GM12878 (cell line): ENCODE measurements around the gene TSHZ2. TPM values are rescaled to one million over a fixed set of nuclear protein-coding genes. Genes with fewer than 3 reads are reported as not detected.

Experiments used
- ATAC-seq: fragments of 200-7000 bp; cut with Tn5 transposase; 3 replicates; pipeline ENCODE4 v1.9.1; 2020; ENCODE audit warnings: mild to moderate bottlenecking, moderate library complexity
- BruUV-seq: library from RNA; stranded (reverse); fragments of 400-500 nt; replicated peaks from 2 replicates; lab custom pipeline; 2021; lab: Mats Ljungman, UMichigan
- CTCF ChIA-PET: fragments of 300-600 bp; sonication (Branson Sonifier 250); formaldehyde crosslinking; extraction: SDS; loops from one replicate; lab custom pipeline; 2021; ENCODE audit warnings: inconsistent platforms; lab: Yijun Ruan, JAX
- POLR2A ChIA-PET: fragments of 350-600 bp; formaldehyde crosslinking; extraction: SDS; loops from one replicate; lab custom pipeline; 2021; ENCODE audit warnings: inconsistent platforms; lab: Charles Lee
- RAD21 ChIA-PET: fragments of 300-600 bp; sonication (Branson Sonifier 250); formaldehyde crosslinking; loops from one replicate; lab custom pipeline; 2023; ENCODE audit warnings: antibody characterized with exemption; ENCODE audit not compliant: unreplicated experiment; lab: Charles Lee
- SMC1A ChIA-PET: fragments of 300-600 bp; sonication (Branson Sonifier 250); formaldehyde crosslinking; loops from one replicate; lab custom pipeline; 2023; ENCODE audit not compliant: unreplicated experiment, uncharacterized antibody; lab: Charles Lee
- DNase-seq: peaks from one replicate; pipeline ENCODE4 v3.0.0-alpha.2; 2011; ENCODE audit warnings: low read depth, low spot score
- FAIRE-seq: peaks from 3 replicates; lab custom pipeline; 2011; peaks lifted over from hg19 to GRCh38; lab: Jason Lieb, UNC
- H2AFZ ChIP-seq: 2 replicates; pipeline ENCODE4 v1.6.0; 2011; ENCODE audit warnings: low read depth, low read length, control low read depth; ENCODE audit not compliant: control insufficient read depth
- H3K27ac ChIP-seq: 2 replicates; pipeline ENCODE4 v1.5.1; 2011; ENCODE audit warnings: control low read depth; ENCODE audit not compliant: control insufficient read depth, insufficient read depth
- H3K27me3 ChIP-seq, 2 experiments: replicated peaks in 1 of 2; 2 replicates each; pipeline versions ENCODE4 v1.6.0 to v1.6.1; 2011; ENCODE audit warnings: low read length in 1 of 2; ENCODE audit not compliant: control insufficient read depth in 2 of 2, insufficient read depth in 2 of 2
- H3K36me3 ChIP-seq, 2 experiments: 2 replicates each; pipeline ENCODE4 v1.5.1; 2011; ENCODE audit warnings: low read length in 1 of 2; ENCODE audit not compliant: control insufficient read depth in 2 of 2, insufficient read depth in 2 of 2
- H3K4me1 ChIP-seq: 2 replicates; pipeline ENCODE4 v1.6.1; 2011; ENCODE audit warnings: mild to moderate bottlenecking, low read length, moderate library complexity, mixed read lengths; ENCODE audit not compliant: control insufficient read depth, insufficient read depth
- H3K4me2 ChIP-seq: 2 replicates; pipeline ENCODE4 v1.6.0; 2011; ENCODE audit warnings: control low read depth; ENCODE audit not compliant: control insufficient read depth, insufficient read depth
- H3K4me3 ChIP-seq: fragments of 200-600 bp; sonication (generic); 2 replicates; pipeline ENCODE4 v1.5.1; 2016
- H3K79me2 ChIP-seq: 2 replicates; pipeline ENCODE4 v1.6.0; 2011; ENCODE audit warnings: low read length; ENCODE audit not compliant: control insufficient read depth, insufficient read depth
- H3K9ac ChIP-seq: 2 replicates; pipeline ENCODE4 v1.8.0; 2011; ENCODE audit warnings: low read length, control low read depth, mixed read lengths; ENCODE audit not compliant: control insufficient read depth, insufficient read depth
- H3K9me3 ChIP-seq: replicated peaks from 3 replicates; pipeline ENCODE4 v1.5.1; 2011; ENCODE audit warnings: mild to moderate bottlenecking, low read length; ENCODE audit not compliant: control insufficient read depth, insufficient read depth
- H4K20me1 ChIP-seq: 2 replicates; pipeline ENCODE4 v1.6.0; 2011; ENCODE audit not compliant: control insufficient read depth, insufficient read depth
- CBX5 ChIP-seq: sonication (generic); IDR thresholded peaks from 2 replicates; pipeline ENCODE4 v1.6.1; 2016; ENCODE audit warnings: low read depth, moderate library complexity, mild to moderate bottlenecking, inconsistent platforms
- CHD1 ChIP-seq: IDR thresholded peaks from 2 replicates; pipeline ENCODE4 v1.6.1; 2012; ENCODE audit warnings: low read depth, low read length, improper control_type of control experiment
- CHD4 ChIP-seq: fragments of 200-600 bp; sonication (generic); IDR thresholded peaks from 2 replicates; pipeline ENCODE4 v1.6.1; 2016; ENCODE audit warnings: mild to moderate bottlenecking
- CUX1 ChIP-seq: IDR thresholded peaks from 2 replicates; pipeline ENCODE4 v1.6.1; 2012; ENCODE audit warnings: improper control_type of control experiment, low read depth, low read length; ENCODE audit not compliant: insufficient replicate concordance
- HDAC6 ChIP-seq: fragments of 200-600 bp; sonication (generic); IDR thresholded peaks from one replicate; pipeline ENCODE4 v1.8.0; 2017; ENCODE audit warnings: antibody characterized with exemption; ENCODE audit not compliant: unreplicated experiment
- NR2C1 ChIP-seq: fragments of 450-650 bp; IDR thresholded peaks from 2 replicates; pipeline ENCODE4 v1.6.1; 2017; ENCODE audit warnings: antibody characterized with exemption, mild to moderate bottlenecking, moderate library complexity
- PAX5 ChIP-seq: IDR thresholded peaks from 2 replicates; pipeline ENCODE4 v1.6.1; 2011; ENCODE audit warnings: low read depth, low read length, borderline replicate concordance
- PAX8 ChIP-seq: fragments of 450-650 bp; IDR thresholded peaks from 2 replicates; pipeline ENCODE4 v1.6.1; 2017; ENCODE audit warnings: mild to moderate bottlenecking, moderate library complexity
- STAT3 ChIP-seq: IDR thresholded peaks from 2 replicates; pipeline ENCODE4 v1.6.1; 2011; ENCODE audit warnings: low read depth, low read length, improper control_type of control experiment
- ZBED1 ChIP-seq: IDR thresholded peaks from 2 replicates; pipeline ENCODE4 v1.6.1; 2016; ENCODE audit warnings: borderline replicate concordance
- ZNF217 ChIP-seq: fragments of 450-650 bp; IDR thresholded peaks from 2 replicates; pipeline ENCODE4 v1.6.1; 2017; ENCODE audit warnings: antibody characterized with exemption, mild to moderate bottlenecking
- ZNF384 ChIP-seq: IDR thresholded peaks from 2 replicates; pipeline ENCODE4 v1.6.1; 2012; ENCODE audit warnings: low read depth, mild to moderate bottlenecking, low read length, improper control_type of control experiment, borderline replicate concordance
- WGBS: methylation state at CpG from one replicate; pipeline ENCODE4 v1.1.6; 2016; ENCODE audit warnings: low lambda C conversion rate; ENCODE audit not compliant: insufficient replicate concordance, insufficient coverage; ENCODE audit errors: missing lambda C conversion rate; 5-methylcytosine and 5-hydroxymethylcytosine counted together
- in situ Hi-C: fragments of 300-500 bp; cut with MboI; formaldehyde crosslinking; loops from 9 replicates; pipeline ENCODE4 v1.14.3; 2018; ENCODE audit warnings: mixed read lengths
- intact Hi-C: fragments of 100-400 bp; cut with micrococcal nuclease; formaldehyde crosslinking; loops from one replicate; pipeline ENCODE4 v1.14.2; 2022; ENCODE audit not compliant: unreplicated experiment
- polyA plus RNA-seq, 11 experiments: library from polyadenylated mRNA; depleted of rRNA in 4 of 11; unstranded in 6 of 11; stranded (reverse) in 5 of 11; fragments of >200 nt; fragmentation: Nextera tagmentation in 4 of 11; fragmentation: Illumina TruSeq in 1 of 11; extraction: Ambion mirVana in 4 of 11; extraction: Trizol in 1 of 11; gene quantifications; 1 replicate in 1 of 11; 2 replicates in 10 of 11; pipeline versions ENCODE4 v1.2.1 to v1.2.3, GENCODE V29; 2011 to 2016; ENCODE audit warnings: inconsistent platforms in 2 of 11, missing spikeins in 2 of 11, low read depth in 1 of 11
- total RNA-seq, 4 experiments: library from RNA; depleted of rRNA in 3 of 4; stranded (reverse); fragments of >200 nt in 3 of 4; fragmentation: Illumina TruSeq in 1 of 4; extraction: Trizol in 1 of 4; gene quantifications; 2 replicates each; pipeline versions ENCODE4 v1.2.1 to v1.2.3, GENCODE V29; 2013 to 2021
- TF ChIP-seq, protein P1 (sequence below): fragments of 450-650 bp; IDR thresholded peaks from 2 replicates; pipeline ENCODE4 v1.6.1; 2017; ENCODE audit warnings: low read depth, mild to moderate bottlenecking, moderate library complexity
- TF ChIP-seq, protein P2 (sequence below): IDR thresholded peaks from 2 replicates; pipeline ENCODE4 v1.6.1; 2011; ENCODE audit warnings: low read depth, mild to moderate bottlenecking, low read length, moderate library complexity, borderline replicate concordance; ENCODE audit errors: extremely low read depth

The TSHZ2 gene
- total and polyA plus RNA-seq, 10 of the 15 experiments (the other 5 are each of a cell fraction or from before 2014, with no cell fraction given) = 0.01 to 0.86 (median 0.13) TPM; not detected in 2

GRCh38 chr20:53237461-53237860, 265.3 kb downstream of the TSHZ2 start (continued):
- TF ChIP-seq CUX1 (no peak), ZNF217 (no peak), HDAC6 (no peak), NR2C1 (no peak)
- TF ChIP-seq, protein P1, sequence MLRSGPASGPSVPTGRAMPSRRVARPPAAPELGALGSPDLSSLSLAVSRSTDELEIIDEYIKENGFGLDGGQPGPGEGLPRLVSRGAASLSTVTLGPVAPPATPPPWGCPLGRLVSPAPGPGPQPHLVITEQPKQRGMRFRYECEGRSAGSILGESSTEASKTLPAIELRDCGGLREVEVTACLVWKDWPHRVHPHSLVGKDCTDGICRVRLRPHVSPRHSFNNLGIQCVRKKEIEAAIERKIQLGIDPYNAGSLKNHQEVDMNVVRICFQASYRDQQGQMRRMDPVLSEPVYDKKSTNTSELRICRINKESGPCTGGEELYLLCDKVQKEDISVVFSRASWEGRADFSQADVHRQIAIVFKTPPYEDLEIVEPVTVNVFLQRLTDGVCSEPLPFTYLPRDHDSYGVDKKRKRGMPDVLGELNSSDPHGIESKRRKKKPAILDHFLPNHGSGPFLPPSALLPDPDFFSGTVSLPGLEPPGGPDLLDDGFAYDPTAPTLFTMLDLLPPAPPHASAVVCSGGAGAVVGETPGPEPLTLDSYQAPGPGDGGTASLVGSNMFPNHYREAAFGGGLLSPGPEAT = no peak

DNA sequence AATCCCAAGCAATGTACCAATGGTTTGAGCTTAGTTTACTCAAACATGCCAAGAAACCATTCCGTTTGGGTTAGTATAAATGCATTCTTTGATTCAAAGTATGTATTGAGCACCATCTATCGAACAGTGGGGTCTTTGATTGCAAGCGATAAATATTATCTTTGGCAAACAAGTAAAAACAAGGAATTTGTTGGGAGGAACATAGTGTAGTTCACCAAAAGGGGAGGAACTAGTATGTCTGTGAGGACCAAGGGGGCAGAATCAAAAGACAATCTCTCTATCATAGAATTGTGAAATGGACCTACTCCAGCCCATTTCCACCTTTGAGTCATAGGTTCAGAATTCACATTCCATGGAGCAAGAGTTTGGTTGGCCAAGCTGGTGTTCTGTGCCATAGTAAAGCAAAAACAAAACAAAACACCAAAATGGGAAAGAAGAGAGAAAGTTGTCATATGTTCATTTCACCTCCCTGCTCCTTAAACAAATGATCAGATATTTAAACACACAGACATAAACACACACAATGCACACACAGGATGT, 266.0 kb downstream of the TSHZ2 start:
- no peak for FAIRE-seq
- ChIA-PET SMC1A (no interaction called here), CTCF (interaction anchor here (1.2 kb wide), 1 partner anchor 825 kb away, joined by 3 read pairs; no protein-coding TSS in a partner anchor), POLR2A (no interaction called here), RAD21 (no interaction called here)
- Histone ChIP-seq H3K27me3 (no peaks in the 10 kb centered on the region), H3K4me3 (no peak overlapping the region), H2AFZ (no peak overlapping the region), H3K79me2 (no peaks in the 10 kb centered on the region), H3K27ac (no peak overlapping the region), H3K36me3 (no peaks in the 10 kb centered on the region), H3K9me3 (no peaks in the 10 kb centered on the region; the same call in 2 of the 3 replicates), H3K4me1 (no peaks in the 10 kb centered on the region), H4K20me1 (no peaks in the 10 kb centered on the region), H3K9ac (no peak overlapping the region), H3K4me2 (no peak overlapping the region)
- WGBS = 39% methylated on average over 3 of the region's 3 CpGs
- ATAC-seq = no peak
- intact Hi-C loops = no loop called here
- no TSS peak for BruUV-seq
- DNase-seq = no peak
- TF ChIP-seq PAX5 (no peak), ZBED1 (no peak), CHD4 (no peak), CBX5 (no peak), STAT3 (no peak), CHD1 (no peak), PAX8 (no peak), ZNF384 (no peak)
- TF ChIP-seq, protein P2, sequence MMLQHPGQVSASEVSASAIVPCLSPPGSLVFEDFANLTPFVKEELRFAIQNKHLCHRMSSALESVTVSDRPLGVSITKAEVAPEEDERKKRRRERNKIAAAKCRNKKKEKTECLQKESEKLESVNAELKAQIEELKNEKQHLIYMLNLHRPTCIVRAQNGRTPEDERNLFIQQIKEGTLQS = no peak
- in situ Hi-C loops = no loop called here
